SK-N-SH treated with all-trans-retinoic acid at 6 μM for 48 hours (cell line): ENCODE results near the gene FOXJ2.

ENCODE experiments used
- ARNTL ChIP-seq: fragments of 450-650 bp; formaldehyde crosslinking; IDR thresholded peaks from 2 replicates; pipeline ENCODE4 v1.5.0; 2020; ENCODE audit warnings: low read depth, mild to moderate bottlenecking, moderate library complexity, borderline replicate concordance
- ZFP3 ChIP-seq: fragments of 250-450 bp; sonication (Bioruptor Pico); IDR thresholded peaks from 2 replicates; pipeline ENCODE4 v1.5.0; 2020; ENCODE audit warnings: mild to moderate bottlenecking, moderate library complexity
- ZFP30 ChIP-seq: fragments of 450-650 bp; formaldehyde crosslinking; IDR thresholded peaks from 2 replicates; pipeline ENCODE4 v1.5.0; 2022; ENCODE audit warnings: mild to moderate bottlenecking, moderate library complexity
- TF ChIP-seq, protein P1 (sequence below): fragments of 250-450 bp; sonication (Bioruptor Pico); IDR thresholded peaks from 2 replicates; pipeline ENCODE4 v1.8.0; 2021; ENCODE audit warnings: low read depth, mild to moderate bottlenecking, moderate library complexity, borderline replicate concordance
- TF ChIP-seq, protein P2 (sequence below): fragments of 250-450 bp; sonication (Bioruptor Pico); IDR thresholded peaks from 2 replicates; pipeline ENCODE4 v1.8.0; 2020; ENCODE audit warnings: mild to moderate bottlenecking, moderate library complexity, borderline replicate concordance
- TF ChIP-seq, protein P3 (sequence below): fragments of 250-450 bp; sonication (Bioruptor Pico); IDR thresholded peaks from 2 replicates; pipeline ENCODE4 v1.5.1; 2020; ENCODE audit warnings: low read depth, mild to moderate bottlenecking, moderate library complexity

DNA sequence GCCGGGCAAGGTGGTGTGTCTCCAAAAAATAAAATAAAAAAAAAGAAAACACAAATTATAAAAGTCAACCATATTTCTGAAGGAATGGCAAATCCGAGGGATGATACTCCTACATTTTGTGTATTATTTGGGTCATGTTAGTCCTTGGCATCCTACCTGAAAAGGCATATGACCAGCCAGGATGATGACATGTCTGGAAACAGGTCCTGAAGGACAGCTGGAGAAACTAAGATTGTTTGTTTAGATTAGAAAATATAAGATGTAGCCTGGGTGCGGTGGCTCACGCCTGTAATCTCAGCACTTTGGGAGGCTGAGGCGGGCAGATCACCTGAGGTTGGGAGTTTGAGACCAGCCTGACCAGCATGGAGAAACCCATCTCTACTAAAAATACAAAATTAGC lies 47.6 kb upstream of the FOXJ2 start:
- TF ChIP-seq, protein P1, sequence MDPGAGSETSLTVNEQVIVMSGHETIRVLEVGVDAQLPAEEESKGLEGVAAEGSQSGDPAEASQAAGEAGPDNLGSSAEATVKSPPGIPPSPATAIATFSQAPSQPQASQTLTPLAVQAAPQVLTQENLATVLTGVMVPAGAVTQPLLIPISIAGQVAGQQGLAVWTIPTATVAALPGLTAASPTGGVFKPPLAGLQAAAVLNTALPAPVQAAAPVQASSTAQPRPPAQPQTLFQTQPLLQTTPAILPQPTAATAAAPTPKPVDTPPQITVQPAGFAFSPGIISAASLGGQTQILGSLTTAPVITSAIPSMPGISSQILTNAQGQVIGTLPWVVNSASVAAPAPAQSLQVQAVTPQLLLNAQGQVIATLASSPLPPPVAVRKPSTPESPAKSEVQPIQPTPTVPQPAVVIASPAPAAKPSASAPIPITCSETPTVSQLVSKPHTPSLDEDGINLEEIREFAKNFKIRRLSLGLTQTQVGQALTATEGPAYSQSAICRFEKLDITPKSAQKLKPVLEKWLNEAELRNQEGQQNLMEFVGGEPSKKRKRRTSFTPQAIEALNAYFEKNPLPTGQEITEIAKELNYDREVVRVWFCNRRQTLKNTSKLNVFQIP (CRISPR knock-in tag), result no peak
- TF ChIP-seq ZFP3 (CRISPR knock-in tag) (no peak), ARNTL (CRISPR knock-in tag) (no peak), ZFP30 (CRISPR knock-in tag) (no peak)
- TF ChIP-seq, protein P2, sequence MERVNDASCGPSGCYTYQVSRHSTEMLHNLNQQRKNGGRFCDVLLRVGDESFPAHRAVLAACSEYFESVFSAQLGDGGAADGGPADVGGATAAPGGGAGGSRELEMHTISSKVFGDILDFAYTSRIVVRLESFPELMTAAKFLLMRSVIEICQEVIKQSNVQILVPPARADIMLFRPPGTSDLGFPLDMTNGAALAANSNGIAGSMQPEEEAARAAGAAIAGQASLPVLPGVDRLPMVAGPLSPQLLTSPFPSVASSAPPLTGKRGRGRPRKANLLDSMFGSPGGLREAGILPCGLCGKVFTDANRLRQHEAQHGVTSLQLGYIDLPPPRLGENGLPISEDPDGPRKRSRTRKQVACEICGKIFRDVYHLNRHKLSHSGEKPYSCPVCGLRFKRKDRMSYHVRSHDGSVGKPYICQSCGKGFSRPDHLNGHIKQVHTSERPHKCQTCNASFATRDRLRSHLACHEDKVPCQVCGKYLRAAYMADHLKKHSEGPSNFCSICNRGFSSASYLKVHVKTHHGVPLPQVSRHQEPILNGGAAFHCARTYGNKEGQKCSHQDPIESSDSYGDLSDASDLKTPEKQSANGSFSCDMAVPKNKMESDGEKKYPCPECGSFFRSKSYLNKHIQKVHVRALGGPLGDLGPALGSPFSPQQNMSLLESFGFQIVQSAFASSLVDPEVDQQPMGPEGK, result no peak
- TF ChIP-seq, protein P3, sequence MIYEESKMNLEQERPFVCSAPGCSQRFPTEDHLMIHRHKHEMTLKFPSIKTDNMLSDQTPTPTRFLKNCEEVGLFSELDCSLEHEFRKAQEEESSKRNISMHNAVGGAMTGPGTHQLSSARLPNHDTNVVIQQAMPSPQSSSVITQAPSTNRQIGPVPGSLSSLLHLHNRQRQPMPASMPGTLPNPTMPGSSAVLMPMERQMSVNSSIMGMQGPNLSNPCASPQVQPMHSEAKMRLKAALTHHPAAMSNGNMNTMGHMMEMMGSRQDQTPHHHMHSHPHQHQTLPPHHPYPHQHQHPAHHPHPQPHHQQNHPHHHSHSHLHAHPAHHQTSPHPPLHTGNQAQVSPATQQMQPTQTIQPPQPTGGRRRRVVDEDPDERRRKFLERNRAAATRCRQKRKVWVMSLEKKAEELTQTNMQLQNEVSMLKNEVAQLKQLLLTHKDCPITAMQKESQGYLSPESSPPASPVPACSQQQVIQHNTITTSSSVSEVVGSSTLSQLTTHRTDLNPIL (CRISPR knock-in tag), result no peak
